ENCODE data around the gene LIME1. TPM values are rescaled to one million over a fixed set of nuclear protein-coding genes. Genes with fewer than 3 reads are reported as not detected.
"Not testable (repeated sequence)": the region's sequence is repeated elsewhere in the genome, so short reads cannot be mapped to it uniquely, and the experiment has no call there.

The LIME1 gene
- total RNA-seq, 4 donors from 2014 or later, result 8.7 to 25.0 (median 11.5) TPM

DNA sequence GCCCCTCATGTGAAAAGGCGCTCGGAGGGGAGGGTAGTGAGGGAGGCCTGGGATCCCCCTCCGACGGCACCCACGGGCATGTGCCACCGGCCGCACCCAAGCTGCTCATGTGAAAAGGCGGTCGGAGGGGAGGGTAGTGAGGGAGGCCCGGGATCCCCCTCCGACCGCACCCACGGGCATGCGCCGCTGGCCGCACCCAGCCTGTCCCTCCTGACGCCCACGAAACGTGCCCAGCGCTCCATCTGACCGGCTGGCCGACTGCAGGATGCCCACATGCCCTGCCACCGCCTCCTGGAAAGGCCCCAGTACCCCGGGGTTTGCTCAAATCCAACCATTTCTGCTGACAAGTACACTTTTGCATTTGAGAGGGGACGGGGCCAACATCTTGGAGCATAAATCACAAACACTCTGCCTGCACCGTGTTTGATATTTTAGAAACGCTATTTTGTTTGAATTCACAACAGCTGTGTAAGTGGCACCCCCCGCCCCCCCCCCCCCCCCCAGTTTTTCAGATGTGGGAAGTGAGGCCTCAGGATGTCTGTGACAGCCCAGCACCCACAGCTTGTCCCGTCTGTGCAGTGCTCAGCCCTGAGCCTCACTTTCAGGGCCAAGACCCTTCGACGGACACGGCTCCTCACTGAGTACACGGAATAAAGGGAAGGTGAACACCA, 37.2 kb downstream of the LIME1 start:
- H3K9me3 ChIP-seq, result no peaks in the 10 kb centered on the region
- H3K27me3 ChIP-seq, result no peaks in the 10 kb centered on the region
- WGBS, 2 donors, result 90 to 94% methylated on average over 30 to 32 of the region's 33 CpGs
- no peak overlapping the region for H3K4me3 ChIP-seq (replicated peaks in 1 of 3)
- H3K27ac ChIP-seq, result no peak overlapping the region
- peaks cover 12 to 14% of the 10 kb centered on the region in 2 donors for H3K36me3 ChIP-seq
- H3K4me1 ChIP-seq, result peaks cover 0 to 4% of the 10 kb centered on the region in 2 donors
- DNase-seq, result no peak
- TF ChIP-seq CTCF (IDR thresholded peaks at IDR 0.05), result no peak
- TF ChIP-seq POLR2A (IDR thresholded peaks at IDR 0.05), result no peak
- intact Hi-C loops (cut with DNase I), result no loop called here

- no peaks in the 10 kb centered on the region for H3K9me3 ChIP-seq
- DNase-seq, result no peak
- no peaks in the 10 kb centered on the region for H3K27me3 ChIP-seq
- no peak overlapping the region for H3K27ac ChIP-seq
- H3K4me3 ChIP-seq (replicated peaks in 1 of 3), result no peak overlapping the region
- intact Hi-C loops (cut with DNase I), result no loop called here
- TF ChIP-seq POLR2A (IDR thresholded peaks at IDR 0.05), result no peak
- TF ChIP-seq CTCF (IDR thresholded peaks at IDR 0.05), result no peak
- 77 to 81% methylated on average over 15 of the region's 15 CpGs for WGBS, 2 donors
- peaks cover 0 to 4% of the 10 kb centered on the region in 2 donors for H3K4me1 ChIP-seq
- peaks cover 6 to 8% of the 10 kb centered on the region in 2 donors for H3K36me3 ChIP-seq
Observed at GRCh38 chr20:63774306-63774705, 37.8 kb downstream of the LIME1 start.

DNA sequence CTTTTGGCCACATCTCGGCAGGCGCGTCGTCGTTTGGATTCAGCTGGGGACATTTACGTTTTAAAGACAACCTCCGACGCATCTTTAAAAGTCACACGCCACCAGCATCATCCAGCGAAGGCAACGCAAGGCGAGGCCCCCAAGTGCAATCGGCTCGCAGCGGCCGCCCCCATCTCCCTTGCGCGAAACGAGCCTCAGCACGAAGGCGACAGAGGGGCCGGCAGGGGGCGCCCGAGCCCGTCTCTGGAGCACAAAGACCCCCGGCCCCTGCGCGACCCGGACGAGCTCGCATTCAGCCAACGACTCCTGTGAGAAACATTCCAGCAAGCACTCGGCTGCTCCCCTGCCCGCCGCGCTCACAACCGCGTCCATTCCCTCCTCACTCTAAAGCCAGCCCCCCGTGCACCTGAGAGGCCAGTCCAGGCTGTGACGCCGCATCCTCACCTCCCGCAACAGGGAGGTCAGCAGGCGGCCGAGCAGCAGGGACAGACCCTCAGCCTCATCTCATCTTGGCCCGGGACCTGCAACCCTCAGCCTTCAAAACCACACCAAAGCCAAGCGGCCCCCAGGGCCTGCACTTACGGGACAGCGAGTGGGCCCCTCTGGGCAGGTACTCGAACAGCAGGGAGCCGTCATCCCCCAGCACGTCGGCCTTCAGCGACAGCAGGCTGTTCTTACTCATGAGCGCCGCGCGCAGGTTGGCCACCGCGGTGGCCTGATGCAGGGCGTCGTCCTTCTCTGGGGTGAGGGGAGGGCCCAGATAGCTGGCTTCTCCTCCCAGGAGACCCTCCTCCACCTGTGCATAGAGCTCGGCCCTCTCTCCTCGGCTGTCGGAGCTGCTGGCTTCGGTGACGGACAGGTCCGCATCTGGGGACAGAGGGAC, 38.9 kb downstream of the LIME1 start:
- intact Hi-C loops (cut with DNase I), result no loop called here
- H3K4me3 ChIP-seq (replicated peaks in 1 of 3), result no peak overlapping the region

DNA sequence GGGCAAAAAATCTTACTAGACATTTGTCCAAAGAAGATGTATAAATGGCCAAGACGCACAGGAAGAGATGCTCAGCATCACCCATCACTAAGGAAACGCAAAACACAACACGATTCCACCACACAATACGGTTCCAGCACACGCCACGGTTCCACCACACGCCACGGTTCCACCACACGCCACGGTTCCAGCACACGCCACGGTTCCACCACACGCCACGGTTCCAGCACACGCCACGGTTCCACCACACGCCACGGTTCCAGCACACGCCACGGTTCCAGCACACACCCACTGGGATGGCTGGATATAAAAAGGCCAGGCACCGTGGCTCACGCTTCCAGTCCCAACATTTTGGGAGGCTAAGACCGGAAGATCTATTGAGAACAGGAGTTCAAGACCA, 40.4 kb downstream of the LIME1 start:
- intact Hi-C loops (cut with DNase I); H3K4me3 ChIP-seq (replicated peaks in 1 of 3); H3K9me3 ChIP-seq; H3K27ac ChIP-seq; DNase-seq; H3K4me1 ChIP-seq; H3K27me3 ChIP-seq; H3K36me3 ChIP-seq: not testable (repeated sequence)
- WGBS, 2 donors, result 87 to 94% methylated on average over 21 to 23 of the region's 23 CpGs

More for the DNA sequence above, 38.9 kb downstream of the LIME1 start:
- TF ChIP-seq CTCF (IDR thresholded peaks at IDR 0.05) (peak; percentile 9 to 53 (median 22)), POLR2A (IDR thresholded peaks at IDR 0.05) (no peak)
- 64 to 68% methylated on average over 40 to 63 of the region's 67 CpGs for WGBS, 2 donors
- peak in 1 of 2 donors; percentile 17 for DNase-seq
- no peak overlapping the region for H3K27ac ChIP-seq
- peaks cover 5 to 6% of the 10 kb centered on the region in 2 donors for H3K36me3 ChIP-seq
- H3K9me3 ChIP-seq, result no peaks in the 10 kb centered on the region
- H3K4me1 ChIP-seq, result peaks cover 0 to 4% of the 10 kb centered on the region in 2 donors
- H3K27me3 ChIP-seq, result no peaks in the 10 kb centered on the region

DNA sequence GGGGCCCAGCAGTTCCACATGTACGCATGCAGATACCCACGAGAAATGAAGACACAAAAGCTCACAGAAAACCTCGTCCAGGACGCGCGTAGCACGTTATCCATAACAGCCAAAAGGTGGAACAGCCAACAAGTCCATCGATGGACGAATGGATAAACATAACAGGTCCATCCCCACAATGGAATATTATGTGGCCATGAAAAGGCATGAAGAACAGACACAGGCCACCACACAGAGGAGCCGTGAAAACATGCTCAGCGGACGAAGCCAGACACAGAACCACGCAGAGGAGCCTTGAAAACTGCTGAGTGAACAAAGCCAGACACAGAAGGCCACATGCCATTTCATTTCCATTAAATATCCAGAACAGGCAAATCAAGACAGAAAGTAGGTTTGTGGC, 41.1 kb downstream of the LIME1 start:
- 95 to 96% methylated on average over 13 of the region's 13 CpGs for WGBS, 2 donors
- Histone ChIP-seq H3K4me1 (peaks cover 0 to 4% of the 10 kb centered on the region in 2 donors), H3K4me3 (replicated peaks in 1 of 3) (no peak overlapping the region), H3K27me3 (no peaks in the 10 kb centered on the region), H3K27ac (no peak overlapping the region), H3K9me3 (no peaks in the 10 kb centered on the region), H3K36me3 (no peaks in the 10 kb centered on the region)
- intact Hi-C loops (cut with DNase I), result no loop called here
- no peak for TF ChIP-seq CTCF (IDR thresholded peaks at IDR 0.05)
- TF ChIP-seq POLR2A (IDR thresholded peaks at IDR 0.05), result no peak
- DNase-seq, result no peak
